Measurements from ENCODE around the gene DLL3. TPM values are rescaled to one million over a fixed set of nuclear protein-coding genes. Genes with fewer than 3 reads are reported as not detected.

Gene DLL3
- total RNA-seq, 1 experiment from 2014 or later: 16.4 TPM

GRCh38 chr19:39465956-39466747, 32.6 kb upstream of the DLL3 start (continued):
- TF ChIP-seq PRDM15 (CRISPR knock-in tag; IDR thresholded peaks at IDR 0.05) (no peak), KAT7 (CRISPR knock-in tag; IDR thresholded peaks at IDR 0.05; ENCODE audit: borderline replicate concordance) (no peak), ETV6 (CRISPR knock-in tag; IDR thresholded peaks at IDR 0.05) (no peak), ZNF281 (CRISPR knock-in tag; IDR thresholded peaks at IDR 0.05) (no peak)

- Mint-ChIP-seq H3K4me3 (no peak overlapping the region), H3K27me3 (ENCODE audit: low read depth) (no peaks in the 10 kb centered on the region), H3K27ac (no peak overlapping the region), H3K4me1 (no peaks in the 10 kb centered on the region), H3K36me3 (peaks cover 75% of the 10 kb centered on the region), H3K9me3 (no peaks in the 10 kb centered on the region)
- POLR2A ChIA-PET: no interaction called here
- no peak for TF ChIP-seq USF1 (CRISPR knock-in tag; IDR thresholded peaks at IDR 0.05)
- no peak for TF ChIP-seq SMAD3 (CRISPR knock-in tag; IDR thresholded peaks at IDR 0.05; ENCODE audit: borderline replicate concordance)
- TF ChIP-seq SOX15 (CRISPR knock-in tag; IDR thresholded peaks at IDR 0.05): no peak
- no peak for TF ChIP-seq FOXK1 (CRISPR knock-in tag; IDR thresholded peaks at IDR 0.05)
- no peak for TF ChIP-seq ZNF423 (CRISPR knock-in tag; IDR thresholded peaks at IDR 0.05)
- no peak for TF ChIP-seq TEAD1 (CRISPR knock-in tag; IDR thresholded peaks at IDR 0.05)
- no peak for TF ChIP-seq GRHL2 (CRISPR knock-in tag; IDR thresholded peaks at IDR 0.05; ENCODE audit: insufficient replicate concordance, severe bottlenecking)
- no peak for TF ChIP-seq AR (CRISPR knock-in tag; IDR thresholded peaks at IDR 0.05)
- TF ChIP-seq CREM (CRISPR knock-in tag; IDR thresholded peaks at IDR 0.05): no peak
- no peak for TF ChIP-seq STAT6 (CRISPR knock-in tag; conservative IDR thresholded peaks at IDR 0.05; ENCODE audit: low read depth)
- TF ChIP-seq ZNF671 (CRISPR knock-in tag; IDR thresholded peaks at IDR 0.05): no peak
- no peak for TF ChIP-seq ESRRA (CRISPR knock-in tag; IDR thresholded peaks at IDR 0.05; ENCODE audit: borderline replicate concordance)
- no peak for TF ChIP-seq ZNF232 (CRISPR knock-in tag; IDR thresholded peaks at IDR 0.05)
- no peak for DNase-seq (ENCODE audit: low spot score)
- no peak for ATAC-seq
- CTCF ChIA-PET: no interaction called here
Measured at GRCh38 chr19:39467941-39468340, 30.8 kb upstream of the DLL3 start.

All from WTC11 (cell line).